D721Med (cell line): ENCODE data around the gene CXXC5.

ENCODE experiments used
- DNase-seq: peaks from one replicate; pipeline ENCODE4 v3.0.0; 2011; ENCODE audit warnings: low spot score; ENCODE audit not compliant: insufficient read length
- FAIRE-seq: peaks from 2 replicates; lab custom pipeline; 2011; peaks lifted over from hg19 to GRCh38; lab: Jason Lieb, UNC
- TF ChIP-seq, protein P1 (sequence below): IDR thresholded peaks from 2 replicates; pipeline ENCODE4 v1.5.1; 2012; ENCODE audit warnings: mild to moderate bottlenecking, control low read depth; ENCODE audit not compliant: insufficient read depth; ENCODE audit errors: missing control alignments

Gene CXXC5

DNA sequence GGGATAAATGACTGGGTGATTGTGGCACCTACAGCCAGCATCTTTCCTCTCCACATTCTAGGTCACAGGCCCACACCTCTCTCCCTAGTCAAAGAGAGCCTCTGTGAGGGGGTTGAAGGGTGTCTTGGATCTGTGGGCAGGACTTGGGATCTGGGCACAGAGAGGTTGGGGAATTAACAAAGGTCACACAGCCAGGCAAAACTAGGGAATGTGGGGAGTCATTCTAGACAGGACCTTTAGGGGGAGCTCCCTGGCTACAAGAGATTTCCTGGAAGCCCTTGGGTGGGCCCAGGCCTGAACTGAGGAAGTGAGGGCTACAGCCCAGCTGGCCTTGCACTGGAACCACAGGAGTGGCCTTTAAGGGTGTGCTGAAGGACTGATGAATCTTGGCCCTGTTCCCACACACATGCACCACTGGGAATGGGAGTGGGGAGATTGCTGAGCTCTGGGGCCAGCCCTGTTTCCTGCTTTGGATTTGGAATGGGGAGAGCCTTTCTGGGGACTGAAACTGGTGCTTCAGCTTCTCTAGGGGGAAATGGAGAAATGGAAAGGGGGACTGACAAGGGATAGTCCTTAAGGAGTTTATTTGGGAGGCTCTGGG, 12.4 kb upstream of the CXXC5 start:
- TF ChIP-seq, protein P1, sequence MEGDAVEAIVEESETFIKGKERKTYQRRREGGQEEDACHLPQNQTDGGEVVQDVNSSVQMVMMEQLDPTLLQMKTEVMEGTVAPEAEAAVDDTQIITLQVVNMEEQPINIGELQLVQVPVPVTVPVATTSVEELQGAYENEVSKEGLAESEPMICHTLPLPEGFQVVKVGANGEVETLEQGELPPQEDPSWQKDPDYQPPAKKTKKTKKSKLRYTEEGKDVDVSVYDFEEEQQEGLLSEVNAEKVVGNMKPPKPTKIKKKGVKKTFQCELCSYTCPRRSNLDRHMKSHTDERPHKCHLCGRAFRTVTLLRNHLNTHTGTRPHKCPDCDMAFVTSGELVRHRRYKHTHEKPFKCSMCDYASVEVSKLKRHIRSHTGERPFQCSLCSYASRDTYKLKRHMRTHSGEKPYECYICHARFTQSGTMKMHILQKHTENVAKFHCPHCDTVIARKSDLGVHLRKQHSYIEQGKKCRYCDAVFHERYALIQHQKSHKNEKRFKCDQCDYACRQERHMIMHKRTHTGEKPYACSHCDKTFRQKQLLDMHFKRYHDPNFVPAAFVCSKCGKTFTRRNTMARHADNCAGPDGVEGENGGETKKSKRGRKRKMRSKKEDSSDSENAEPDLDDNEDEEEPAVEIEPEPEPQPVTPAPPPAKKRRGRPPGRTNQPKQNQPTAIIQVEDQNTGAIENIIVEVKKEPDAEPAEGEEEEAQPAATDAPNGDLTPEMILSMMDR = peak; percentile 22
- DNase-seq (no peak), FAIRE-seq (no peak)

DNA sequence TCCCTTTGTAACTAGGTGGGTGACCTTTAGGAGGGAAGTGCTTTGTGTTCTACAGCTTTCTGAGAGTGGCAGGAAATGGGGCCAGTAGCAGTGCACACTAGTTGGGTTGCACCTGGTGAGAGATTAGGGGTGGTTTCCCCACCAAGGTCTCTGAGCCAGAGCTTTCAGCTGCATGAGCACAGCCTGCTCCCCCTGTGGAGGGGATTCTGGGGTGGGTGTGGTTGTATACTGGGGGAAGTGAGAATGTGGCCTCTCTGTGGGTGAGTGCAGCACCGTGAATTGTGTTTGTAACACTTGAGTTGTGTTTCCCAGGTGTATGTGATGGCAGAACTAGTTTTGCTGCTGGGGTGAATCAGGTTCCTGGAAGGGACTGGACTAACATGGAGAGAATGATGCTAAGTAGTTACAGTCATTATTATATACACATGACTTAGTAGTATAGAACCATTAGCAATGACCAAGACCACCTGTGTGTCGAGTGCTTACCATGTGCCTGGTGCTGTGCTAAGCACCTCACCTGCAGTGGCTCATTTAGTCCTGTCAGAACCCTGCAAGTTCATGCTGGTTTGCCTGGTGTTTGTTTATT, 11.8 kb upstream of the CXXC5 start:
- TF ChIP-seq, protein P1 = no peak
- FAIRE-seq (no peak), DNase-seq (no peak)

DNA sequence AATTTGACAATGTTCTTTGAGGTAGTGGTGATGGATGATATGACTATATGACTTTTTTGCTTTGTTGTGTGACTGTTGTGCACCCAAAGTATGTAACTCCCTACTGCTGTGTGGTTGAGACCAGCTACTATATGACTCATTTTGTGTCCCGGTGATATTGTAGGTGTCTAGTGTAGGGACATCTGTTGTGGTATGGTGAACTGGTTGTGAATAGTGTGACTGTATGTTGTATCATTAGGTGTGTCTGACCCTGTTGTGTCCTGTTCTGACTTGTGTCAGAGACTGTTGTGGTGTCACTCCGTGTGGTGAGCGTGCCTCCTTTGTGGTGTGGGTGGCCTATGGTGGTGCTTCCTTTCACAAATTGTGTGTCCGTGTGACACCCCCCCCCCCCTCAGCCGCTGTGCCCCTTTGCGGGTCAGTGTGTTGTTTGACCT, 11.2 kb upstream of the CXXC5 start:
- FAIRE-seq (no peak), DNase-seq (no peak)
- TF ChIP-seq, protein P1 = no peak

DNA sequence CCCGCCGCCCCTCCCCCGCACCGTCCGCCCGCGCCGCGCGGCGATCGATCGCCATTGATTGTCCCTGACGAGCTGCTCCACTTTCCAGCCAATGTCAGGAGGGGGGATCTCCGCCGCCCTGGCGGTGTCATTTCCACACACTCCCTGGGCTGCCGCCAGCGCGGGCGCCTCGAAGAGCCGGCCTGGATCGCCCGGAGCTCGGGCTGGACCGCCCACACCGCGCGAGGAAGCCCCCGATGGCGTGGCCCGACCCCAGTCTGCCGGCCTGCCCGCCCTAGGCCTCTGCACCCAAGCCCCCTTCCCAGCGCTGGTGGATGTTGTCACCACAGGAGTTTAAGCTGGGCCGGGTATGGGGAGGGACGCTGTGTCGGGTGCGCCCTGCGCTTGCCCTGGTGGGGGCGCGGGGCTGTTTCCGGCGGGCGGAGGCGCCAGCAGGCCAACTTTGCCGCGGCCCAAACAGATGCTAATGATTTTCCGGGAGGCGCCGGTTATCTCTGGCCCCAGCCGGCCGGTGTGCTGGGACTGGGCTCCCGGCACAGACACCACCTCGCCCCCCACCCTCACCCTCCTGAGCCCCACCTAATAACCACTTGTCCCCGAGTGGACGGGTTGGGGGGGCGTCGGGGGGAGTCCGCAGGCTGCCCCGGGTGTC, 10.6 kb upstream of the CXXC5 start:
- FAIRE-seq = no peak
- TF ChIP-seq, protein P1 = no peak
- DNase-seq = peak; percentile 91

DNA sequence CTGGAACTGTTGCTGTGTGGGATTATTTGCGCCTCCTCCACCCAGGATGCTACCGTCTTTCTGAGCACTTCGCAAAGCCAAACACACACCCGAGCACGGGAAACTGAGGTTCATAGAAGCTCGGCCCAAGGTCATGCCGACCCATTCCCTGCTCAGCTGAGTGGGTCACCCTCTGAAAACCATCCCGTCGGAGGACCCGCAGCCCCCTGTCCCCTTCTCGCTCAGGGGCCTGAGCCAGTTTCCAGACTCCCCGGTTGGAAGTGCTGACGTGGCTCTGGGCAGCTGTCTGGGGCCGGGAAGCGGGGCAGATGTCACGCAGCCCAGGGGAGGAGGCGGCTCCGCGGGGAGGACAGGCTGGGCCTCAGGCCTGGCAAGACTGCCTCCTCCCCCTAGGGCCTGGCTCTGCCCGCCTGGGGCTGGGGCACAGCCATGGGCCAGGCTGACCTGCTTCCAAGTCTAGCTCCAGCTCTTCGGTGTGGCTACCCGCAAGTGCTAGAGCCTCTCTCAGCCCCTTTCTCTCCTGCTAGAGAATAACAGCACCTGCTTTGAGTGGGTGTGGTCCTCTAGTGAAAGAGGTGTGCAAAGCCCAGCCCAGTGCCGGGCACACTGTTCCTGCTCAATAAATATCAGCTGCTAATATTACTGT, 9.9 kb upstream of the CXXC5 start:
- FAIRE-seq = no peak
- peak; percentile 67 for DNase-seq
- TF ChIP-seq, protein P1 = no peak

DNA sequence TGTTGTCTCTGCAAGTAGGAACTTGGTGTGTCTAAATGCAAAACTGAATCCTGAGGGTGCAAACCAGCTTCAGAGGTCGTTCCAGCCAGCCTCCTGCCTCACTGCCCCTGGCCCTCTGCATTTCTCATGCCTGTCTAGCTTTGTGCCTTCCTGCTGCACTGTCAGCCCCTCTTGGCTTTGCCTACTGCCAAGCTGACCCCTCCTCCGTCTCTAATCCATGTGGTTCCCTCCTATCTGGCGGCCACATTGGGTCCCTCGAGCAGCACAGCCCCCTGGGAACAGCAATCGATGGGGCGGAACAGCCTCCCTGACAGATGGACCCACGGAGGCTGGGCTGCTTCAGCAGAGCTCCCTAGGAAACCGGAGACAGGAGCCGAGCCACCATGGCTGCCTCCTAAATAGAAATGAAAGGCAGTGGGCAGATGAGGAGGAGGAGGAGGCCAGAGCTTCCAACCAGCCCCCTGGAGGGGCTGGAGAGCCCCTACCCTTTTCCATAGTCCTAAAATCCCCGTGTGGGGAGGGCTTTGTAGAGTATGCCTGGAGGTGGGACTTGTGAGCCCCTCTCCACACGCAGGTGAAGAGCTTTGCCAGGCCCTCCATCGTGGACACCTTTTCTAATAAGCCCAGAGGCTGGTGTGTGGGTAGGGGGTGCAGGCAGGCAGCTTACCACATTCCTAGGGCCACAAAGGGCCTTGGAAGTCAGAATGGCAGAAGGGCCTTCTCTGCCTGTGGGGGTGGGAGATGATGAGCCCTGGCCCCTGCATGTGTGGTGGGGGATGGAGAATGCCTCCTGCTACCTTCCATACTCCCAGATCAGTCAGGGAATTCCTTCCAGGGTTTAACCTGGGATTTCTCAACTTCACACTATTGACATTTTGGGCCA, 9.2 kb upstream of the CXXC5 start:
- DNase-seq (peak; percentile 84), FAIRE-seq (no peak)
- TF ChIP-seq, protein P1 = no peak
